Activated T-cell treated with anti-CD3 and anti-CD28 coated beads, Interleukin-2, amount 50 U/mL, for 48 hours (primary cell): ENCODE measurements around the gene MGLL.

Source experiments
- DNase-seq, 2 experiments: peaks; one replicate each; pipeline ENCODE4 v3.0.0-alpha.2; 2020

Gene MGLL

DNA sequence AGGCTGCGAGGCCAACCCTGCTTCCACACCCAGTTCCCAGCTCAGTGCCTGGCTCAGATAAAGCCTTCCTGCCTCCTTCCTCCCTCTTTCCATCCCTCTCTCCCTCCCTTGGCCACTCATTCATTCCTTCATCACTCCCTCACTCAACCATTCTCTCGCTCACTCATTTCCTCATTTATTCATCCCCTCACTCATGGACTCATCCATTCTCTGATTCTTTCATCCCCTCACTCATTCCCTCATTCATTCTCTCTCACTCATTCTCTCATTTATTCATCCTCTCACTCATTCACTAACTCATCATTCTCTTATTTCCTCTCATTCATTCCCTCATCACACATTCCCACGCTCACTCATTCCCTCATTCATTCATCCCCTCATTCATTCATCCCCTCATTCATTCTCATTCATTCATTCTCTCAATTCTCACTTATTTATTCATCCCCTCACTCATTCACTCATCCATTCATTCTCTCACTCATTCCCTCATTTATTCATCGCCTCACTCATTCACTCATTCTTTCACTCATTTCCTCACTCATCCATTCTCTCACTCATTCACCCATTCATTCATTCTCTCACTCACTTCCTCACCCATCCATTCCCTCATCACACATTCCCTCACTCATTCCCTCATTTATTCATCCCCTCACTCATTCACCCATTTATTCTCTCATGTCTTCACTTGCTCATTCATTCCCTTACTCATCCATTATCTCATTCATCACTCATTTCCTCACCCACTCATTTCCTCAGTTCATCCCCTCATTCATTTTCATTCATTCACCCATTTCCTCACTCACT, 136.4 kb downstream of the MGLL start:
- DNase-seq = no peak

DNA sequence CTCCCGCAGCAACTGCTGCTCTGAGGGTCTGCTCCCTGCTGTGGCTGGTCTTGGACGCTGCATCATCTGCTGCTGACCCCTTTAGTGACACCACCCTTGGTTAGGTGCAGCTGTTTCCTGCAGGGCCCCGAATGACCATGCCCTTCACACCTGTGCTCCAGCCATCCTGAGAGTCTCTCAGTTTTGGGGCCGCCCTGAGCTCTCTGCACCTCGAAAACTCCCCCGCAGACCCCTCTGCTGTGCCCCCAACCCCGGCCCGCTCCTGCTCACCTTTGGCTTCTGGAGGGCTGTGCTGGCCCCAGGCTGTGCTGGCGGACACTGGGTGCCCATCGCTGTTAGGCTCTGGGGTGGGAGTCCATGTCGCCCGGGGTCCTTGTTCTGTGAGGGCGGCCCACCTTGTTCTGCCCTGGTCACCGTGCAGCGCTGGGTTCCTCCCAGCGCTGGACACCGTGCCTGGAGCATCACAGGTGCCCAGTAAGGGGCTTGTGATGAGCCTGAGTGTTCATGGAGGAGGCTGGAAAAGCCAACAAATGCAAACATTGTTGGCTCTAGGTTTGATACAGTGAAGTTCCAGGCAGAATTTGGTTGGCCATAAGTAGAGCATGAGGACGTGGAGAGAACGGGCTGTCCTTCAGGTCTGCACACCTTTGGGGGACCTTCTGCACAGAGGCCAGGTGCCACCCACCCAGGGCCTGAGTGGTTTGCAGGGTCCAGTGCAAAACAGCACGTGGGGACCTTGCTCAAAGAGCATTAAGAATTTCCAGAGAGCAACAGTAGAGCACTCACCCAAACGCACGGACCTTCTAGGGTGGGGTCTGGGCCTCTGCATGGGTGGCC, 137.2 kb downstream of the MGLL start:
- no peak for DNase-seq

DNA sequence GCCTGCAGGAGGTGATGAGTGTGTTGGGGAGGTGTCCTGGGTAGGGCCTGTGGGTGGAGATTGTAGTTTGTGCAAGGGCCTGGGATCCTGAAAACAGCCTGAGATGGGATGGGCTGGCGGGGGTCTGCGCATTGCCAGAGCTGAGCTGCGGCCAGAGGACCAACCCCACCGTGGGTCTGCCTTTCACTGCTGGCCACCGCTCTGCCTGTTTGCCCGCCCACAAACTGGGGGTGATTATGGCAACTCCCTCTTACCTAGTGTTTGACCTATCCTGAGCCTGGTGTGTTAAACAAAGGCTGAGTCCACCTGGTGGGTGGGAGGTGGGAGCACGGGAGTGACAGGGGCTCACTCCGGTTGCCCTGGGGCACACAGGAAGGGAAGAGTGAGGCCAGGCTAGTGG, 139.8 kb downstream of the MGLL start:
- peak; percentile 5 to 10 for DNase-seq

DNA sequence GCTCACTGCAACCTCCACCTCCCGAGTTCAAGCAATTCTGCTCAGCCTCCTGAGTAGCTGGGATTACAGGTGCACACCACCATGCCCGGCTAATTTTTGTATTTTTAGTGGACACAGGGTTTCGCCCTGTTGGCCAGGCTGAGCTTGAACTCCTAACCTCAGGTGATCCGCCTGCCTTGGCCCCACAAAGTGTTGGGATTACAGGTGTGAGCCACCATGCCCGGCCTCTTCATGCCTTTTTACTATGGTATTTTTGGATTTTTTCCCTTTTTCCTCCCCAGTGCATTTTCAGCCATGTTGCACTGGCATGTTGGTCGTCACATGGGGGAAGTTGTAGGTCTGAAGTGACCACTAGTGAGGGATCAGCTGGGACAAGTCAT, 140.2 kb downstream of the MGLL start:
- peak in 1 of 2 experiments; percentile 4 for DNase-seq

DNA sequence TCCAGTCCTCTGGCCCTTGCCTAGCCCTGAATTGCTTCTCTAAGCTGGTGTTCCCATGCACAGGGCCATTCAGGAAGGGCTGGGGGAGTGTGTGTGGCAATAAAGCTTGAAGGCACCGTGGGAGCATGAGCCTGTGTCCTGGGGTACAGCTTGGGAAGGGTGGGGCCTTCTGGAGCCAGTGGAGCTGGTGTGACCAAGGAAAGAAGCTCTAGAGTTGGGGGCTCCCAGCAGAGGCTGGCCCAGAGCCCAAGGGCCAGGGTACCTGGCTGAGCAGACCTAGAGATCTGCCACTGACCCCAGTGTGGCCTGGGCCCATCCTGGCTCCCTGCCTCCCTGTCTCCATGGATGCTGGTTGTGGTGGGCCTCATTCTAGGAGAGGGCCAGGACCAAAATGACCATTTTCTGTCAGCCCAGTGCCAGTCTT, 141.5 kb downstream of the MGLL start:
- peak; percentile 7 to 10 for DNase-seq

DNA sequence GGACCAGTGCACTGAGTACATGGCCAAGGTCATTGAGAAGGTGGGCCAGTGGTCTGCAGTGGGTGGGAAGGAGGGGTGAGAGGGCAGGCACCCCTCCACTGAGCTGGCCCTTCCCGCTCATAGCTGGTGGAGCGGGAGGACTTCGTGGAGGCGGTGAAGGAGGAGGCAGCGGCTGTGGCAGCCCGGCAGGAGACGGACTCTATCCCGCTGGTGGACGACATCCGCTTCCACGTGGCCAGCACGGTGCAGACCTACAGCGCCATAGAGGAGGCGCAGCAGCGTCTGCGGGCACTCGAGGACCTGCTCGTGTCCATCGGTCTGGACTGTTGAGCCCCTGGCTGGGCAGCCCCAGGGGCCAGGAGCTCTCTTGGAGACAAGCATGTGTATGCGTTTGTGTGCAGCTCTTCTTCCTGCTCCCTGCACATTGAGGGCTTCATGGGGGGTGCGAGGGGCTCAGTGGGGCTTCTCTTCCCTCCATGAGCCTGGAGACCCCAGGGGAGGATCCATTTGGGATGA, 142.1 kb downstream of the MGLL start:
- DNase-seq = peak; percentile 9 to 11

DNA sequence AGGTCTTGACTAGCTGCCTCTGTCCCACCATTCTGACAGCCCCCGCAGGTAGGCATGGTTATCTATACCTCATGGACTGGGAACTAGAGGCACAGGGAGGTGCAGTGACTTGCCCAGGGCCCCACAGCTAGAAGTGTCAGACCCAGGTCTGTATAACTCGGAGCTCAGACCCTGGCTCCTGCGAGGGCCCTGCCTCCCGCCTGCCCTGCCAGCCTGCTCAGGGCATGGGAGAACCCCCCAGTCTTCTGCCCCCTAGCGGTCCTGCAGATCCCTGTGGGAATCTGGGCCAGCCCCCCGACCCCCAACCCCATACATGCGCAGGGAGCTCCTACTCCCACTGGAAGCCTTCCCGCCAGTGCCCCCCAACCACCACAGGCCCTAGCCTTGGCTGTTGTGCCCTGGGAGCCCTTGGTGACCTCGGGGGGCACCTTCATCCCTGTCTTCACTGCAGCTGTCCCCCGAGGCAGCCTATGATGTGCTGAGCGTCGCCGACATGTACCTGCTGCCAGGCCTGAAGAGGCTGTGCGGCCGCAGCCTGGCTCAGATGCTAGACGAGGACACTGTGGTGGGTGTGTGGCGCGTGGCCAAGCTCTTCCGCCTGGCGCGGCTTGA, 142.7 kb downstream of the MGLL start:
- DNase-seq = peak; percentile 12 to 15

DNA sequence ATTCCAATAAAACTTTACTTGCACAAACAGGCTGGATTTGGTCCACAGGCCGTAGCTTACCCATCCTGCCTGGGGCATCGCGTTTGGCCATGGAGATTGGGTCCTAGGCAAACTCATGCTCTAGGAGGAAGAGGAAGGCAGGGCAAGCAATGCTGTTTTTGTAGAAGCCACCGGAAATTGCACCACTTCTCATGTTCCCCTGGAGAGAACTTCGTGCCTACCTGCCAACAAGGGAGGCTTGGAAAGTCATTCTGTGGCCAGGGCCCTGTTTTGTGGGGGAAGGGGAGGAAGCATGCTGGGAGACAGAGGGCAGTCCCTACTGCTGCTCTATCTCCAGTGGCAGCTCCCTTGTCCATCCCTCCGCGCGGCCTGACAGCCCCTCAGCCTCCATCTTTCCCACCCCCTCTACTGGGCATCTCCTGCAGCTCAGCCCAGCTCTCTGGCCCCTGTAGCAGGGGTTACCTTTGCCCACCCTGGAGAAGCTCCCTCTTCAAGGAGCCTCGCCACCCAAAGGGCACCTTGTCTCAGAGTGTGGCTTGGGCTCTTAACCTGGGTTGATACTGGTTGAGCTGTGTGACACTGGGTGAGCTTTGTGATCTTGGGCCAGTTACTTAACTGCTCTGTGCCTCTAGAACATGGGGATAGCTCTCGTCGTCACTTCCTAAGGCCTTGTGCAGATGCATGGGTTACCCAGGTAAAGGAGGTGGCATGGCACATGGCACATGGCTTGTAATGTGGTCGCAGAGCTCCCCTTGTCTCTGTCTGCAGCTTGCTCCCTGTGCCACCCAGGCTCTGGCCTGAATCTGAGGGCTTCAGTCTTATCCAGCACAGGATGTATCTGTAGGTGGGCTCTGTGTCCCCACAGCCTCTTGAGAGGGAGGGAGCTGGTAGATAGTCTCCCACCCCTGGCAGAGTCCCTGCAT, 143.4 kb downstream of the MGLL start:
- DNase-seq = peak in 1 of 2 experiments; percentile 11

DNA sequence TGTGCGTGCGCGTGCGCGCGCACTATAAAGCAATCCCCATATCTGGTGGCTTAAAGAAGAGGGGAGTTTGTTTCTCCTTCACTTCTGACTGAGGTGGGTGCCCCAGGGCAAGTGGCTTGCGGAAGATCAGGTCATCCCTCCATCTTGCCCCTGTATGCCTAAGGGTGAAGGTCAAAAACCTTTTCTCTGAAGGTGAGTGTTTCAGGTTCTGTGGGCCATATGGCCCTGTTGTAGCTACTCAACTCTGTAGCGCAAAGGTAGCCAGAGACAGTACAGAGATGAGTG, 144.1 kb downstream of the MGLL start:
- DNase-seq = peak in 1 of 2 experiments; percentile 10

DNA sequence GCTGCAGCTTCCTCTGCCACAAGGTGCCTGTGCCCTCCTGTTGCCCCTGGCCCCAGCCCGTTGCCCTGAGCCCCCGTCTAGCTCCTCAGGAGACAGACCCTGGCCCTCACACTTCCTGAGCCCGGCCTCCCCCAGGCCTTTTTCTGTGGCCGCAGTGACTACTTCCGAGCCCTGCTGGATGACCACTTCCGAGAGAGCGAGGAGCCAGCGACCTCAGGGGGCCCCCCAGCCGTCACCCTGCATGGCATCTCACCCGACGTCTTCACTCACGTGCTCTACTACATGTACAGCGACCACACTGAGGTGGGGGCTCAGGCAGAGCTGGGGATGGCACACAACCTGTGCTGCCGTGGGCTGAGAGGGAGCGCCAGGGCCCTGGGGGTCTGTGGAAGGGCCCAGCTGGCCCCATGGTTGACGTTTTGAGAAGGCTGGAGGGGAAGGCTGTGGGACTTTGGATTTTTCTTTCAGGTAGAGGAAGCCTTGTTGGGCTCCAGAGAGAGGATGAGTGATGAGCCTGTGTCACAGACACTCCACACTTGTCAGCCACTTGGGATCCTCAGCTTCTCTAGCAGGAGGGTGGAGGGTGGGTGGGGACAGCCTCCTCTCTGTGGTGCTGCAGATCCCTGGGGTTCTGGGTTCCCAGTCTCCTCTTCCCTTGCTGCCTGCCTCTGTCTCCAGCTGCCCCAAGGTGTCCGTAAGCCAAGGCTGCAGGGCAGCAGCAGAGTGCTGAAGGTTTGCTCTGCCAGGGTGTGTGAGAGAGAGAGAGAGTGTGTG, 144.6 kb downstream of the MGLL start:
- DNase-seq = peak in 1 of 2 experiments; percentile 7

DNA sequence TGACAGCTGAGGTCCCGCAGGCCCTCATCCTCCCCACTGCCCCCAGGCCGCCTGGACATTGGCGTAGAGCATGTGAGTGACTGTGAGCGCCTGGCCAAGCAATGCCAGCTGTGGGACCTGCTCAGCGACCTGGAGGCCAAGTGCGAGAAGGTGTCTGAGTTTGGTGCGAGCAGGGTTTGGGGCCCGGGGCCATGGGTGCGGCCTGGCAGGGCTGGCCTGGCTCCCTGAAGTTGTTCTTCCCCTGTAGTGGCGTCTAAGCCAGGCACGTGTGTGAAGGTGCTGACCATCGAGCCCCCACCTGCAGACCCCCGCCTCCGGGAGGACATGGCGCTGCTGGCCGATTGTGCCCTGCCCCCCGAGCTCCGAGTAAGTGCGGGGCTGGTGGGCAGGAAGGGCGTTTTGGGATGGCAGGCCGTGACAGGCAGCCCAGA, 145.4 kb downstream of the MGLL start:
- no peak for DNase-seq

DNA sequence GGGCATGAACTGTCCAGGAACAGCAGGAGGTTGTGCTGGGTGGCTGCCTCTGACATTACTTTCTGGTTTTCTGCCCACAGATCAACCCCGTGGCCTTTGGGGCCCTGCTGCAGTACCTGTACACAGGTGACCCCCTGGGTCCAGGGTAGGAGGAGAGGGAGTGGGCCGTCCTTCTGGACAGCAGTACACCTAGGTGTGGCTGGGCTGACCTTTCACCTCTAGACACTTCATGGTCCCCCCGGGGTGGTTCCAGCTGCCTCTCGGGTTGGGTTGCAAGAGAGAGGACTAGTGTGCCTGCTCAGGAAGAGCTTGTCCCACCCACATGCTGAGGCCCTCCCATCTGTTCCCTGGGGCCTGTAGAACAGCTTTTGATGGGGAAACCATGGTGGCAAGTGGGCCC, 145.9 kb downstream of the MGLL start:
- peak in 1 of 2 experiments; percentile 9 for DNase-seq

DNA sequence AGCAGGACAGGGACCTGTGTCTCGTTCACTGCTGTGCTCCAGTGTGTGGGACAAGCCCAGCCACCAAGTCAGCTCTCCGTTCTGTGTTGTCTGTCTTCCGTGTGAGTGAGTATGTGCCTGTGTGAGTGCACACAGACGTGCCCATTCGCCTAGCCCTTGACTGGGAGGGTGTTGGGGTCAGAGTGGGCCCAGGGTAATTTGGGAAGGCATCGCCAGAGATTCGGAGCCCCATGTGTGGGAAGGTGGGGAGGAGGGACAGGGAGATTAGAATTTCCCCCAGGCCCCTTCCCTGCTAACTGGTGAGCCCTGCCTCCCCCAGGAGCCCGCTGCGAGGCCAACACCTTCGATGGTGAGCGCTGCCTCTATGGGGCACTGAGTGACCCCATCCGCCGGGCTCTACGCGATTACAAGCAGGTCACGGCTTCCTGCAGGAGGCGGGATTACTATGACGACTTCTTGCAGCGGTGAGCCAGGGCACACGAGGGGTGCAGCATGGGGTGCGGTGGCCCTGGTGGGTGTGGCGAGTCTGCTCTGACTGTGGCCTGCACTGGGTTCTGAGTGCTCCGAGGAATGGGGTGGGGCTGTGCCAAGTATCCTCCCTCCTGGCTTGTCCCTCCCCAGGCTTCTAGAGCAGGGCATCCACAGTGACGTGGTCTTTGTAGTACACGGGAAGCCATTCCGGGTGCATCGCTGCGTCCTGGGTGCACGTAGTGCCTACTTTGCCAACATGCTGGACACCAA, 146.5 kb downstream of the MGLL start:
- DNase-seq = peak in 1 of 2 experiments; percentile 10

DNA sequence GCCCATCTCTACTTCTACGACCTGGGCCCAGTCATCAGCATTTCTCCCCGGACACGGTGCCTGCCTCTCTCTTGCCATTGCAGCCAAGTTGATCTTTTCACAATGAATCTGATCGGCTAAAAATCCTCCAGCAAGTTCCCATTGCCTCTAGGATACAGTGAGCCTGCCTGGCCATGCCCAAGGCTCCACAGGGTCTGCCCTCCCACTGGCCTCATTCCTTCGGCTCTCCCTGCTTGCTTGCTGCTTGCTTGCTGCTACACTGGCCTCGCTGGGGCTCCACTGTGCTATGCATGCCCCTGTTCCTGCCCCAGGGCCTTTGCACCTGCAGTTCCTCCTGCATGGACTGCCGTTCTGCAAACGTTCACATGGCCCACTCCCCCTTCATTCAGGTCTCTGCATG, 147.5 kb downstream of the MGLL start:
- DNase-seq = peak in 1 of 2 experiments; percentile 13

DNA sequence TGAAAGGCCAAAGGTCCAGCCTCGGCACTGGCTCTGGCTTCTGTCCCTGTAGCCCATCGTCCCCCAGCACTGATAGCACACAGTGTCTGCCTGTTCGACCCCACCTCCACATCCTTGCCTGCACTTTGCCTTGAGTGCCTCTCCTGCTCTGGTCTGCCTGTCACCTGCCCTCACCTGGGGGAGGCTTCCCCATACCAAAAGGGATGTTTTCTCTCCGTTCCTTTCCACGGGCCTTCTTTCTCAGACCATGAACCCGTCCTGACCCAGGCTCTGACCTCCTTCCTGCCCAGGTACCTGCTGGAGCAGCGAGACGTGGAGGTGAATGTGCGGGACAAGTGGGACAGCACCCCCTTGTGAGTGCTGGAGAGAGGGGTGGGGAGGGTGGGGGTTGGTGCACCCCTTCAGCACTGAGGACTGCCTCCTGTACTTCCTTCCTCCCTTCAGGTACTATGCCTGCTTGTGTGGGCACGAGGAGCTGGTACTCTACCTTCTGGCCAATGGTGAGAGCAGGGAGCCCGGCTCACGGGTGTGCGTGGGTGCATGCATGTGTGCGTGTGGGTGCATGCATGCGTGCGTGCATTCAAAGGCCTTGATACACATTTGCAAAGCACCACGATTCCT, 148.1 kb downstream of the MGLL start:
- peak in 1 of 2 experiments; percentile 20 for DNase-seq

DNA sequence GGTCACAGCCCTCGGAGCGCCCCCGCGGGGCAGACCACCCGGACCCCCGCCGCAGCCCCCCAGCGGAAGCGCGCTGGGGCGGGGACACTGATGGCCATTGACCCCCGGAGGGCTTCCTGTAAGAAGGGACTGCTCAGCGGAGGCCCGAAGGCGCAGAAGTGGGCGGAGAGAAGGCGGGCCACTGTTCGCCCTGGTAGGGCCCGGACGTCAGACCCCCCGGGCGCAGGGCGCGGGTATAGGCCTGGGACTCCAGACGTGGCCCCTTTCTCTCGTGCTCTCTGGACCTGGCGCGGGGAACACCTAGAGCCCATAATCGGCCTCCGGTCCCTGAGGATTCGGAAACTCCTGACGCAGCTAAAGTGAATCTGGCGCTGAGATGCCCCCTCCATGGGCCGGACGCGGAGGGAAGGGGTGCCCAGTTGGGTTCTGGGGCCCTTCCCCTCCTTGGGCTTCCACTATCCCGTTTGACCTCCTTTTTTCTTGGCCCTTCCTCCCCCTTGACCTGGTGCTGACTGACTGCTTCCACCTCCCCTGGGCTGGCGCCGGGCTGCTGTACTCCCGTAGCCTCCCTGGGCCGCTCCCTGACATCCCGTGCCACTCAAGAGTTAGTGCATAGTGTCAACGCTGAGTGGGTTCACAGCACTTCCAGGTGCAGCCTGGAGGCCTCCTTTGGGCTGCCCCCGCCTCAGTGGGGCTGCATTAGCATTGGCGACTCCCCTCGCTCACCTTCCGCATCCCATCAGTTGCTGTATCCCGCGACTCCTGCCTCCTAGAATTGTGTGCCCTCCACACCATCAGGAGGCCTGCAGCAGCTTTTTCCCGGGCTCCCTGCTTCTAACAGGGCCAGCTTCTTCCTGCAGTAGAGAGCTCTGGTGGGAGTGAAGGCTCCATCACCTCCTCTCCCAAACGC, 148.9 kb downstream of the MGLL start:
- DNase-seq = peak; percentile 58 to 69

DNA sequence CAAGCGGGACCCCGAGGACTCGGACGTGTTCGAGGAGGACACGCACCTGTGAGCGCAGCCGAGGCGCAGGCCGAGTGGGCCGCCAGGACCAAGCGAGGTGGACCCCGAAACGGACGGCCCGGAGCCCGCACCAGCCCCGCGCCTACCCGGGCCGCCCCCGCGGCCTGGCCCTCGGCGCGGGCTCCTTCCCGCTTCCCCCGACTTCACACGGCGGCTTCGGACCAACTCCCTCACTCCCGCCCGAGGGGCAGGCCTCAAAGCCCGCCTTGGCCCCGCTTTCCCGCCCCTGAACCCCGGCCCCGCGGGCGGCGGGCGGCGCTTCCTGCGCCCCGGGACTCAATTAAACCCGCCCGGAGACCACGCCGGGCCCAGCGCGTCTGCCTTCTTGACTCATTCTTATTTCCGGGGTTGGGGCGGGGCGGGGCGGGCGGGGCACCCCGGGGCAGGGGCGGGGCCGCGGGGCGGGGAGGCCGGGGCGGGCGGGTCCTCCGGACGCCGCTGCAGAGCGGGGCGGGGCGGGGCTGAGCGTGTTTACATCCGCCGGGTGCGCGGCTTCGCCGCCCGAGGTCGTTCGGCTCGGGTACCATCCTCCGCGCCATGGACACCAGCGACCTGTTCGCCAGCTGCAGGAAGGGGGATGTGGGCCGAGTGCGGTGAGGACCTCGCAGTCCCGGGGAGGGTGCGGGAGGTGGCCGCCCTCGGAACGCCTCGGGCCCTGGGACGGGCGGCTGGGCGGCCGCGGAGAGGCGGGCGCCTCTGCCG, 149.7 kb downstream of the MGLL start, which contains the start of gene ABTB1:
ABTB1 (plus strand) TSS at position 524 of the 762 bp plus-strand sequence; CDS start at position 598, 74 bp downstream.
- peak; percentile 84 to 90 for DNase-seq
